ENCODE data around the gene HDAC4. TPM values are rescaled to one million over a fixed set of nuclear protein-coding genes. Genes with fewer than 3 reads are reported as not detected.

The HDAC4 gene
- total and polyA plus RNA-seq, 2 of the 4 experiments (the other 2 are of a cell fraction) = 4.1 to 7.2 TPM

DNA sequence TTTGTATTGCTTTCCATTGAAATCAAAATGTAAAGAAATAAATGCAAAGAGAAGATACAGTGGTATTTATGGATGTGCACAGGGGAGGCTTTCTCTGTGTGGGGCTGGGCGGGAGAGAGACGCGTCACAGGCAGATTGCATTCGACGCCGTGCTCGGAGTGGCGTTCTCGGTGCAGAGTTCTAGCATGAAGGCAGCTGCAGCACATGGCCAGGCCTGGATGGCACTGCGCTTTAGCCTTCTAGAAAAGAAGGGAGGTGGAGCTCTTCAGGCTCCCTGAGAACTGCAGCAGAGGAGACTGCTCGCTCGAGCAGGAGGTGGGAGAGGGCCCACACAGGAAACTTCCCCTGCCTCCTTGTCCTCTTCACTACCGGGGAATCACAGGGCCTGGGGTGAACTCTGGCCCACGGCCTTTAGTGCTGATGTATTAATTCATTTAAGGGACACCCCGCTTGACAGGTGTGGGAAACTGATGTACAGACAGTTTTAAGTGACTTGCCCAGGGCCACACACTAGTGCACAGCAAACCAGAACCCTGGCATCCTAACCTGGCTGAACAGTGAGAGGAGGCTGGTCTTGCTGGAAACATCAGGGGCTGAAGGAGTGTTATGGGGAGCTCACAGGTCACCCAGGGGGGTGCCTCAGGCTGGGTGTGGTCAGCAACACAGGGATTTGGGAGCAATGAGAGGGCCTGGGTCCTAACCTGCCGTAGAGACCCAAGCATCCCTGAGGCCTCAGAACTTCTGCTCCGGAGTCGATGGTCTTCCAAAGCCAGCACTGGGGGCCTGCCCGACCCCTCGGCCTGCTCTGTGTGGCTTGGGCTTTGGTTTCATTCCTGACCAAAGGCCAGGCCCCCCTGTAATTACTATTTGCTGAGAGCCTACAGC lies 199.9 kb downstream of the HDAC4 start (continued):
- TF ChIP-seq, protein P1, sequence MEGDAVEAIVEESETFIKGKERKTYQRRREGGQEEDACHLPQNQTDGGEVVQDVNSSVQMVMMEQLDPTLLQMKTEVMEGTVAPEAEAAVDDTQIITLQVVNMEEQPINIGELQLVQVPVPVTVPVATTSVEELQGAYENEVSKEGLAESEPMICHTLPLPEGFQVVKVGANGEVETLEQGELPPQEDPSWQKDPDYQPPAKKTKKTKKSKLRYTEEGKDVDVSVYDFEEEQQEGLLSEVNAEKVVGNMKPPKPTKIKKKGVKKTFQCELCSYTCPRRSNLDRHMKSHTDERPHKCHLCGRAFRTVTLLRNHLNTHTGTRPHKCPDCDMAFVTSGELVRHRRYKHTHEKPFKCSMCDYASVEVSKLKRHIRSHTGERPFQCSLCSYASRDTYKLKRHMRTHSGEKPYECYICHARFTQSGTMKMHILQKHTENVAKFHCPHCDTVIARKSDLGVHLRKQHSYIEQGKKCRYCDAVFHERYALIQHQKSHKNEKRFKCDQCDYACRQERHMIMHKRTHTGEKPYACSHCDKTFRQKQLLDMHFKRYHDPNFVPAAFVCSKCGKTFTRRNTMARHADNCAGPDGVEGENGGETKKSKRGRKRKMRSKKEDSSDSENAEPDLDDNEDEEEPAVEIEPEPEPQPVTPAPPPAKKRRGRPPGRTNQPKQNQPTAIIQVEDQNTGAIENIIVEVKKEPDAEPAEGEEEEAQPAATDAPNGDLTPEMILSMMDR (conservative IDR thresholded peaks at IDR 0.05; ENCODE audit: low read depth, low read length) = no peak

All from IMR-90 (cell line).